ENCODE results near the gene SNX5.

- TF ChIP-seq CTCF (conservative IDR thresholded peaks at IDR 0.05 in 1 of 2, IDR thresholded peaks at IDR 0.05 in 1 of 2; ENCODE audit: extremely low read depth in 1 of 2, insufficient read depth in 1 of 2, low read depth in 1 of 2, low read length in 2 of 2) (no peak), EZH2 (IDR thresholded peaks at IDR 0.05; ENCODE audit: borderline replicate concordance, low read length) (no peak)
These were observed 45.8 kb upstream of the SNX5 start for GRCh38 chr20:18014411-18014810.

All from mammary epithelial cell (primary cell).